ENCODE data around the gene PADI6.

PADI6 gene

GRCh38 chr1:17437260-17437579, 65.2 kb downstream of the PADI6 start:
- peak; percentile 38 for DNase-seq

DNA sequence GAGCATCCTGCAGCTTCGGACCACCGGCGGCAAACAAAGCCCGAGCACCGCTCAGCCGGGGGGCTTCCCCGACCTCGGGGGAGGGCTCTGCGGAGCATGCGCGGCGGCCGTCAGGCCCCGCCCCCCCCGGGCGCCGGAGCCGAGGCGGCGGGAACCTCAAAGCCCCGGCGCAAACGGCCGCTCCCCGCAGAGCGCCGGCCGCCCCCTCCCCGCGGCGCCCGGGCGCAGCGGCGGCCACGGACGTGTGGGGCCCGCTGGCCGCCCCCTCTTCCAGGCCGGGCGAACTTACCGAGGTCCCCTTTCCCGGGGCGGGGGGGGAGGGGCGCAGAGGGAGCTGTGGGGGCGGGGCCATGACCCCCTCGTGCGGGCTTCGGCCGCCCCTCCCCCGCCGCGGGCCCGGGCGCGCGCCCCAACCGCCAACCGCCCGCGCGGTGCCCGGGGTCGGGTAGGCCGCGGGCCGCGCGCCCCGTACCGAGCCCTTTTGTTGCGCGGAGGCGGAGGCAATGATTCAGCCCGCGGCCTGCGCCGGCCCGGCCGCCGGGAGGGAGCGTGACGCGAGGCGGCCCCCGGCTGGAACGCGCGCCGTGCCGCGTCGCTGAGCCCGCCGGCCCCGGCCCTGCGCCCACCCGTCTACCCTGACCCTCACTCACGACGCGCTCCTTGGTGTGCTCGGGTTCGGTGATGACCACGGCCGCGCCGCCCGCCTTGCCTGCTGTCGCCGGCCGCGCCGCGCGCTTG, 65.8 kb downstream of the PADI6 start:
- DNase-seq, result peak; percentile 72

DNA sequence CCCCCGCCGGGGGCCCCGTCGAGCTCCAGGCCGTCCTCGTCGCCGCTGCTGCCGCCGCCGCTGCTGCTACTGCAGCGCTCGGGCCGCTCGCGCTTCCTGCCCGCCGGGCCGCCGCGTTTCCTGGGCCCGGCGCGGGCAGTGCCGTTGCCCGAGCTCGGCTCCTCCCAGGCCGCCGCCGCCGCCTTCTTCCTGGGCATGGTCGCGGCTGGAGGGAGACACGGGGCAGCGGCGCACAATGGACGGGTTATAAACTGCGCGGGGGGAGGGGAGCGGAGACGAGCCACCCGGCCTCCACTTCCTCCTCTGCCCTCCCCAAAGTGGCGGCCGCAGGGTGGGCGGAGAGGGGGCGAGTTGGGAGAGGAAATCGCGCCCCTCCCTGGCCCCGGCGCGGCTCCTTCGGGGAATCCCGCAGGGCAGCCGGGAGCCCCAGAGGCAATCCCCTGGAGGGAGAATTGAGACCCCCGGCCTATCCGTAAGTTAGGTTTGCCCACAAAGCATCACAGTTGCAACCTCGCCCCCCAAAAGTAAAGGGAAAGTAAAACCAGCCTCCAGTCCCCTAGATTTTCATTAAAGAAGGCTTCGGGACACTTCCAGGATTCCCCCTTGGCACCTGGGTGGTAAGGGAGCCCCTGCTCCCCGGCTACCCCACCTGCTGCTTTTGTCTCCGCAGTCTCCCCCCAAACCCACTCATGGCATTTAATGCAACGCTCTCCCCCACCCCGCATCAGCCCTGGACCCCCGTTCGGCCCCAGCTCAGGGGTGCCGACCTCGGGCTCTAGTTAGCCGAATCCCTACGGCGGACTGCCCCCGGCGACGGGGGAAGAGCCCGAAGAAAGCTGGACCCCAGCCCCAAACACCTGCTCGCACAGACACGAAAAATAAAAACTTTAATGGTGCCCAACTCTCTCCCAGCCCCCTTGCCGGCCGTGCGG, 66.6 kb downstream of the PADI6 start:
- DNase-seq, result peak; percentile 89

GRCh38 chr1:17439250-17440073, 67.5 kb downstream of the PADI6 start, which contains the start of gene RCC2:
Gene RCC2, minus strand, starts transcription at chr1:17439677. Its CDS starts 1,163 bp downstream, at chr1:17438514.
- DNase-seq, result peak; percentile 81

GRCh38 chr1:17440074-17440826, 68.3 kb downstream of the PADI6 start:
- no peak for DNase-seq

DNA sequence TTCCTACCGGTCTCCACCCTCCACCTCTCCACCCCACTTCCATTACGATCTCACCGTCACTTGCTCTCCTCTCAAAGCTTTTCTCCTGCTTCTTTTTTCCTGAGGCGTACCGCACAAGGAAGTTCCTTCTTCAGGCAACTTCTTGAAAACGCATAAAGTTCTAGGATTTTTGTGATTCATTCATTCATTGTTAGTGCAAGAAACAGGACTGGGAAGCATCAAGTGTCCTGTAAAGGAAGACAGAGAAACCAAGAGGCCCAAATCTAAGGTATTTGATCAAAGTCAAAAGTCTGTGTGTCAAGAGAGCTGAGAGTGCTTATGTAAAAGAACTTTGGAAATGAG, 68.8 kb downstream of the PADI6 start:
- no peak for DNase-seq

DNA sequence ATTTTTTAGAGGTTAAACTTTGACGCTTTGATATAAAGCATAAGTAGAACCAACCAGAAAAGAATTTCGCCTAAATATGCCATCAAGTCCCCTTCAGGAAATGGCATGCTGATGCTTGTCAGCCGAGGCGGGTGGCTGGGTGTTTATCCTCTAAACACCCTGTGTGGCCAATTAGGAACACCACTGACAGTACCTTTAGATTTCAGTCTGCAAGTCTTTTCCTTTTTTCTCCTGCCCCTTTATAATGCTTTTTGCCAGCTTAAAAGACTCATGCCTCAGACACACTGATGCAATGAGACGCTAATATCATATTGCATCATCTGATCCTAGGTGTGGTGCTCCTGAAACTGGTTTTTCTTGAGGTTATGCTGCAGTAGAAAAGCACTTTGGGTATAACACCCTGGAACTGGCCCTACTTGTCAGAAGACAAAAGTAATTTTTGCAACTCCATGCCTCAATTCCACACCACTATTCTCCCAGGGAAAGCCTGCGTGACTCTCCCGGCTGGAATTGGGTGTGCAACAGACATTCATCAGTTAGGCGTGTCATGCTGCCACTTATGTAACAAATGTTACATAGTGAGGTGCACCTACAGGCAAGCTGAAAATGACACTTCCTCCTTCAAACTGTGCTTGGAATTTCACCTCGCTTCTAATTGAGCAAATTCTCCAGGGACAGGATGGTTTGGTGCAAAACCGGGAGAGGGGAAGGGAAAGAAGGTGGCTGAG, 69.4 kb downstream of the PADI6 start:
- peak; percentile 52 for DNase-seq

- DNase-seq, result no peak
Measured at GRCh38 chr1:17441993-17442357, 70.0 kb downstream of the PADI6 start.

DNA sequence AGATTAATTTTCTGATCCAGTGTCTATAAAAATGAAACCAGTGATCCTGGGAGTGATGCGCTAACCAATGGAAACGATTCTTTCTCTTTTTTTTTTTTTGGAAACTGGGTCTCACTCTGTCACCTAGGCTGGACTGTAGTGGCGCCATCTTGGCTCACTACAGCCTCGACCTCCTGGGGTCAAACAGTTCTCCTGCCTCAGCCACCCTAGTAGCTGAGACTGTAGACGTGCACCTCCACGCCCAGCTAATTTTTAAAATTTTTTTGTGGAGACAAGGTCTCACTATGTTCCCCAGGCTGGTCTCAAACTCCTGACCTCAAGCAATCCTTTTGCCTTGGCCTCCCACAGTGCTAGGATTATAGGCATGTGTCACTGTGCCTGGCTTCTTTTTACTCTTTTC, 70.8 kb downstream of the PADI6 start:
- DNase-seq, result no peak

DNA sequence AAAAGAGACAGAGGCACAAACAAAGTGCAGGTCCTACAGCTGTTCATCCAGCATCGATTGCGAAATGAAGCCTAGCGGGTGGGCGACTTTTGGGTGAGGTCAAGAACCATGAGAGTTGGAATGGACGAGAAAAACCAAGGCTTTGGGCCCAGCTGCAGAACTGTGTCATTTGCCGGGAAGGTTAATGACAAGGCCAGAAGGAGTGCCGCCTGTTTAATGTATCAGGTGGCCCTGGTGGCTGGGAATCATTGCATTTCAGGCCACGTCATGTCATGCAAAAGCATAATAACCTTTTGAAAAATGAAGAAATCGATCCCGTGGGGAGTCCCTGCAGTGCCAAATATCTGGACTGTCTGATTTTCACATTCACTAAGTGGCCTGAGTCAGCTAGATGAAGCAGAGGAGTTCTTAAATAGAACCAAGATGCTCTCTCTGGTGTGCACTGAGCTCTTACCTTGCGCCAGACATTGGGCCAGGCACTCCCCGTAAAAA, 75.6 kb downstream of the PADI6 start:
- no peak for DNase-seq
